Stimulated activated CD8-positive, alpha-beta memory T cell treated with anti-CD3 and anti-CD28 coated beads, Interleukin-7, amount 100 ng/mL, for 48 hours (primary cell): Measurements from ENCODE around the gene SLC44A3.
"Not testable (repeated sequence)": the region's sequence is repeated elsewhere in the genome, so short reads cannot be mapped to it uniquely, and the experiment has no call there.

Experiments used
- DNase-seq, 2 donors: peaks; one replicate each; pipeline ENCODE4 v3.0.0-alpha.2; 2020; ENCODE audit warnings: low read depth in 1 of 2; ENCODE audit errors: extremely low read depth in 1 of 2

SLC44A3 gene

DNA sequence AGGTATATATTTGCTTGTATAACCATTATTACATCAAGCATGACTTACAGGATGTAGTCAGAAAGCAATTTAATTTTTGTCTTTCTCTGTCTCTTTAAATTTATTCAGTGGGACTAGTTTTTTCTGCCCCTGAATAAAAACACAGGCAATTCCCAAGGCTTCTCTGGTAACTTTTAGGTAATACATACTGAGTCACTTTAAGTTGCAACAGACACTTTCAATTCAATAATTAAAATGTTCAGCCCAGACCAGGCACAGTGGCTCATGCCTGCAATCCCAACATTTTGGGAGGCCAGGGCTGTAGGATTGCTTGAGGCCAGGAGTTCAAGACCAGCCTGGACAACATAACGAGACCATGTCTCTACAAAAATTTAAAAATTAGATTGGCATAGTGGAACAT, 12.3 kb downstream of the SLC44A3 start:
- DNase-seq: no peak

DNA sequence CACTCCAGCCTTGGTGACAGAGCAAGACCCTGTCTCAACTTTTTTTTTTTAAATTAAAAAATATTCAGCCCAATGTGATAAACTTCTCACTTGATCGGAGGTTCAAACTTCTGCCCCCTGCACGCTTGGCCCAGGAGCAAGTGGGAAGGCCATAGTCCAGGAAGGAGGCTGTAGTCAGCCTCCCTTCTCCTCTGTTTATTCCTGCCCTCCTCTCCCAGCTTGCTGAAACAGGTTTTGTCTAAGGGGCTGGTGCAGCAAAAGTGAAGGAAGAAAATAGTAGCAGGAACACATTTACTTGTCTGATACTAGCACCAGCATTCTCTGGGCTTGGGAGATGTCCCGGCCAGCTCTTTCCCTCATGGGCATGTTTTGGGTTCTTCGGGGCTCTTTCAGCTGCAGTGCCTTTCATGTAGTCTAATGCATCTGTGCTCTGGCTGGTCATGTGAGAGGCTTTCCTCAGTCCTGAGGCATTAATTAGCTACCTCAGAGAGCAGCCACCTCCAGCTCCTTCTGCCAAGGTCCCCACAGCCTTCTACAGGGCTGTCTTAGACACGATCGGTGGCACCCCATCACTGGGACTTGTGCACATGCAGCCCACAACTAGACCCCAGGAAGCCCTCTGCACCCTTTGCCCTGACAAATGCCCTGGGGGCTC, 12.9 kb downstream of the SLC44A3 start:
- DNase-seq: no peak

DNA sequence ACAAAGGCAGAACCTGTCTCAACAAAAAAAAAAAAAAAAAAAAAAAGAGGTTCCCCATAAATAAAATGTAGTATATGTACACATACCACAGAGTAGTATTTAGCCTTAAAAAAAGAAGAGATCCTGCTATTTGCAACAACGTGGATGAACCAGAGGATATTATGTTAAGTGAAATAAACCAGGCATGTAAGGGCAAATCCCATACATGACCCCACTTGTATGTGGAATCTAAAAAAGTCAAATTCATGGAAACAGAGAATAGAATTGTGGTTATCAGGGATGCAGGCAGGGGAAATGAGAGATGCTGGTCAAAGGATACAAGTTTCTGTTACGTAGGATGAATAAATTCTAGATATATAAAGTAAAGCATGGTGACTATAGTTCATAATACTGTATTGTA, 16.7 kb downstream of the SLC44A3 start:
- no peak for DNase-seq

DNA sequence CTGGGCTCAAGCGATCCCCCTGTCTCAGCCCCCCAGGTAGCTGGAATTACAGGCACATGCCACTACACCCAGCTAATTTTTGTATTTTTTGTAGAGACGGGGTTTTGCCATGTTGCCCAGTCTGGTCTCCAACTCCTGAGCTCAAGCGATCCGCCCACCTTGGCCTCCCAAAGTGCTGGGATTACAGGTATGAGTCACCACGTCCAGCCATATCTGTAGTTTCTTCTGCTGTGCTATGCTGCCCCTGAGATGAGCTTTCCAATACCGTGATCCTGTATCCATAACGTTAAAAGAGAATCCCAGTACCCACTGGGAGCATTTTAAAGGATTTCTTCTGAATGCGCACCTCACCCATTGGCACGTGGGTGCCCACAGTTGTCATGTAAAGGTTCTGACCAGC, 20.2 kb downstream of the SLC44A3 start:
- DNase-seq: not testable (repeated sequence)

DNA sequence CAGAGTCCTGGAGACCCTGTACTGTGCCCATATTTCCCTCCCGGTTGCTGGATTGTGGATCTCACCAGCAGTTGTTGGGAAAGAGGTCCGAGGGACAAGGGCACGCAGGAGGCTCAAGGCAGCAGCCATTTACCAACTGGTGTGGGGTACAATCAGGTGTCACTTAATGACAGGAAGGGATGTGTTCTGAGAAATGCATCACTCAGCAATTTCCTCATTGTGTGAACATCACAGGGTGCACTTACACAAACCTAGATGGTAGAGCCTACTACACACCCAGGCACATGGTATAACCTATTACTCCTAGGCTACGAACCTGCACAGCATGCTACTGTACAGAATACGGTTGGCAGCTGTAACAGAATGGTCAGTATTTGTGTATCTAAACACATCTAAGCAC, 20.7 kb downstream of the SLC44A3 start:
- no peak for DNase-seq

DNA sequence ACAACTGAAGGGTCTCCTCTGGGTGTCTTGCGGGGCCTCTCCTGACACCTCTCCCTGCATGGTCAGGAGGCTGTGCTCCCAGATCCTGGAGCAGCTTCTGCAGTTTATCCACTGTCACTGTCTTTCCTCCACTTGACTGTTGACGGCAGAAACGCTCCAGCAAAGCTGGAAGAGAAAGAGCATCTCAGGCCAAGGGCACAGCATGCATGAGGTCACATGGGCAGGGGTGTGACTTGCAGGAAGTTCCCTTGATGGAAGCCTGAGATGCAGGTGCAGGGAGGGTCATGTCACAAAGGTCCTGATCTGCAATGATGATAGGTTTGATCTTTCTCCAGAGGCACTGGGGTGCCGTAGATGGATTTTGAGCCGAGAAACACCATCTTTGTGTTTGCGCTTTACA, 23.3 kb downstream of the SLC44A3 start:
- no peak for DNase-seq

DNA sequence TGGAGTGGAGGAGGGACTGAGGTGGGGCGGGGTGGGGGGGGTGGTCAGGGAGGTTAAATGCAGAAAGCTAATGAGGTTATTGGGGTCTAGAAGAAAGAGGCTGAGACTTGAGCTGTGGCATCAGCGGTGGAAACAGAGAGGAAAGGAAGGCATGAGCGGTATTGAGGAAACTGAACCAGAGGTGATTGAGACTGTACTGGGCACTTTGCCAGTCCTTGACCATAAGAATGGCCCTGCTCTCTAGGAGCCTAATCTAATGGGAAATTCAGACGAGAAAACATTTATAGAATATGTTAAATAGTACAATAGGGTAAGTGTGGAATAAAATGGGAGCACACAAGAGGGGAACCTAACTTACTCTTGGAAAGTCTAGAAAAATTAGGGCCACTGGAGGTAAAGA, 23.7 kb downstream of the SLC44A3 start:
- no peak for DNase-seq

DNA sequence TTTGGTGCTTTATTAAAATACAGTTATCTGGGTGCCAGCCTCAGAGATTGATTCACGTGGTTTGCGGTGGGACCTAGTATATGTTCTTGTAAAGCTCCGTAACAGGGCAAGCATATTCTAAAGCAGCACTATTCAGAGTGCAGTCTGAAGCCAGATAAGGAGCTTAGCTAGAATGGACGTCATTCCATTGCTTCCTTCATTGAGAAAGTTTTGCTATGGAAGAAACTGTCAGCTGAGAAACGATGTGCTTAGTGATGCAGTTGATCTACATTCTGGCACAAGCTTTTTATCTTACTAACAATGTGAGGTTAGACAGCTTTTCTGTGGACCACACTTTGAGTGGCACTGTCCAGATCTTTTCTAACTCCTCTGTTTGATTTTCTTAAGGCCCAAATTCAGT, 26.2 kb downstream of the SLC44A3 start:
- no peak for DNase-seq

DNA sequence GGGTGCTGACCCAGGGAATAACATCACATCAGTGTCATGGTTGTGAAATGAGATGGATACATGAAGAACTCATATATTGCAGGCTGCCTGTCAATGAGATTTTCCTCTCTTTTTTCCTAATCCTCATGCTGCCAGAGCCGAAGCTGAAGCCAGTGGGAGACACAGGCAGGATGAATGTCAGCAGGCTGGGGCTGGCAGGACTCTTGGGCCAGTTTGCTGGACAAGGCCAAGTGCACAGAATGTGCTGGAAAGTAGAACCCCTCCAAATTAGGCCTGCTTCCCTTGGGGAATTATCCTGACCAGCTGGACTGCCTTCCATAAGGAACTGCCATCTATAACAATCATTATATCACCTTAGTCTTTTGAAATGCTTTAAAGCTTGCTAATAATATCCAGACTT, 31.4 kb downstream of the SLC44A3 start:
- DNase-seq: no peak

DNA sequence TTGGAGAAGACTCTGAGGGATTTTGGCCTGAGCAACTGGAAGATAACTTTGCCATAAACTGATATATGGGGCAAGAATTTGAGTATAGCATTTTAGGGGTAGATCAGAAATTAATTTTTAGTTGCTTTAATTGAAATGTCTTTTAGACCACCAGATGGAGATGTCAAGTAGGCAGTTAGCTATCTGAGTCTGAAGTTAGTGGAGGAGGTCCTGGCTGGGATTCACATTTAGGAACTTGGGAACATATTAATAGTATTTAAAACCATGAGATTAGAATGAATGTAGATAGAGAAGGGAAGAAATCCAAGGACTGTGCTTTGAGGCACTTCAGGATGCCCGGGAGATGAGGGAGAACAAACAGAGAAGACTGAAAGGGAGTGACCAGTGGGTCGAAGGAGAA, 32.6 kb downstream of the SLC44A3 start:
- no peak for DNase-seq

DNA sequence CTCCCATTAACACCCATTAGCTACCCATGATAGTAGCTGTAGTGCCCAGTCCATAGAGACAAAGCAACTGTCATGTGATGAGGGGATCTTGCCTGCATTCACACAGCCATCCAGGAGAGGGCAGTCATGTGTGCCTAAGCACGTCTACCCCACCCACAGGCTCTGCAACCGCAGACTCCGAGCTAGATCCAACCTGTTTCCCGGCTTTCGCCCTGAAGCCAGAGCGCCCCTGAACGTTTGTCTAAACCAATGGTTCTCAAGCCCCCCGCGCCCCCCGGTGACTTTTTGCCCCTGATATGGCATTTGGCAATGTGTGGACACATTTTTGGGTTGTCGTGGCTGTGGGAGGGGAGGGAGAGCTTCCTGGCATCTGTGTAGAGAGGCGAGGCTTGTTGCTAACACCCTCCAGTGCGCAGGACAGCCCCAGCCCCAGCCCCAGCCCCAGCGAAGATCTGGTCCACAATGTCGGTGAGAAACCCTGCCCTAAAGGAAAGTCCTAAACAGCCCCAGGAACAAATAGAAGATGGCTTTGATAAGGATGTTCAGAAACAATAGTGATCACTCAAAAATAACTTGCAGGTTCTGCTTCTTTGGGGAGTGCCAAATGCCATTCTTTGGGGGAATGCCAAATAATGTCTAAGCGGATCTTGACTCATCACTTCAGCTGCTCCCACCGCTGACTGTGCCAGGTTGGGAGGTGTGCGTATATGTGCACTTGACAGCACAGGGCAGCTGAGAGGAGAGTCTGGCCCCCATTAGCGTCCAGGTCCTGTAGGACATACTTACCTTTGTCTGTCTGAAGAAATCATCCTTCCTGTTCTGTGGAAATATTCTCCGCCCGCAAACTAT, 34.5 kb downstream of the SLC44A3 start:
- DNase-seq: peak; percentile 39 to 63

DNA sequence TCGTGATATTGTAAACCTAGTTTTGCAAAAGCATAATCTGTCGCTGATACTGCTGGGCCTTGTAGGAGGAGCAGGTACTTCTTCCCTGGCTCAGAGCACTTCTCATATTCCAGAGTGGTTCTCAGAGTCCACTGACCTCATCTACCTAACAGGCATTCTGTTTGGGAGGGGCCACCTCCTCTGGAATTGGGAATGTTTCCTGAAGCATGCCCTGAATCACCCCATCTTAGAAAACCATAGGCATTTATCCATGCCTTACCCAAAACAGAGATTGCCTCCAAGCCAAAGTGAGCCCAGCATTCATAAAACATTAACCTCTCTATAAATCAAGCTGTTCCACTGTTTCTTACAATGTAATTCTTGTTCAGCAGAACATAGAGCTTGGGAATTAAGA, 35.1 kb downstream of the SLC44A3 start:
- DNase-seq: no peak

DNA sequence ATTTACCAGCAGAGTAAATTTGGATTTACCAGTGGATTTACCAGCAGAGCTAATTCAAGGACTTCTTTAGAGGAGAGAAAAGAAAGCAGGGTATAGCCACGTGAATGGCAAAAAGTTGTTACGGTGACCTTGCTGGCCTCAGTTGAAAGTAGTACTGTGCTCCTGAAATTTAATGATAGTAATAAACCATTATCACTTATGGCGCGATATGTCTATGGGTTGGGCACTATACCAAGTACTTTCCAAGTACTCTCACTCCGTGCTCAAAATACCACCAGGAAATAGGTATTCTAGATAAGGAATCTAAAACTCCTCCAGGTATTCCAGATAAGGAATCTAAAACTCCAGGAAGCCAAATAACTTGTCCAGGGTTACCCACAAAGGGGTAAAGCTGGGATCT, 35.8 kb downstream of the SLC44A3 start:
- DNase-seq: no peak

DNA sequence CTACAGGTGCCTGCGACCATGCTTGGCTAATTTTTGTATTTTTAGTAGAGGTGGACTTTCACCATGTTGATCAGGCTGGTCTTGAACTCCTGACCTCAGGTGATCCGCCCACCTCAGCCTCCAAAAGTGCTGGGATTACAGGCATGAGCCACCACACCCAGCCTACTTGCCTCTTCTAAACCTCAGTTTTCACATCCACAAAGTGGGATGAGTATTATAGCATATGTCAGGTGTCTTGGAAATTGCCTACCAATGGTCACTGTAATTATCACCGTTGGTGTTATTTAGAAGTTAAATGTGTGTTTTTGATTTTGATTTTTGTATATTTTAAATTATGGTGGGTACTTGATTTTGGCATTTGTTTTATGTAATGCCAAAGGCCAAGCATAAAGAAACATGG, 36.7 kb downstream of the SLC44A3 start:
- DNase-seq: no peak

DNA sequence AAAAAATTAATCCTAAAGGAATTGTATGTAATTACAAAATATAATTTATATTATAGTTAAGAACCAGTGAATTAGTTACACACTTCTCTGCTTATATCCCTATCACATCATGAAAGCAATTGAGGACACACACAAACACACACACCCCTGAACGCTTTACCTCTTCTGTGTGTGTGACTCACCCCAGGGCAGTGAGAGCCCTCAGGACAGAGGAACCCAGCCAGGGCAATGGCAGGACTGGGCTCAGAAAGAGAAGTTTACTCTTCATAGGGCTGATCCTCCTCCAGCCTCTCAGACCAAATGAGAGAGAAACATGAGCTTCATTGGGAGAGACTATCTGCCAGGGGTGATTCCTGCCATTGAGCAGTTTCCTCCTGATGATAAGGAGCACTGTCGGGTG, 38.1 kb downstream of the SLC44A3 start:
- no peak for DNase-seq

DNA sequence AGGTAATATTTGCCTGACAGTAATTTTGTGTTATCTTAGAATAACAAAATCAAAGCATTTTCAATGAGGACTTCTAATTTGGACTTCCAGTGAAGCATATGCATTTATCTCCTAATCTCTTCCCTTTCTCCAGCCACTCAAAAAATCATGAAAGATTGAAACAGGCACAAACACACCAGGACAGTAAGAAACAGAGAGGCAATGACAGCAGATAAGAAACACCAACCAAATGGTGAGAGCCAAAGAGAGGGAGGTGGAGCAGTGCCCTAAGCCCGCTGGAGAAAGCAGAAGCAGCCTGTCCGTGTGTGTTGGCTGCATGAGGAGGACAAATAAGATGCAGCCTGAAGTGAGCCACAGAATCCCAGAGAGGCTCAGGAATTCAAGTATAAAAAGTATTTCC, 39.0 kb downstream of the SLC44A3 start:
- no peak for DNase-seq

DNA sequence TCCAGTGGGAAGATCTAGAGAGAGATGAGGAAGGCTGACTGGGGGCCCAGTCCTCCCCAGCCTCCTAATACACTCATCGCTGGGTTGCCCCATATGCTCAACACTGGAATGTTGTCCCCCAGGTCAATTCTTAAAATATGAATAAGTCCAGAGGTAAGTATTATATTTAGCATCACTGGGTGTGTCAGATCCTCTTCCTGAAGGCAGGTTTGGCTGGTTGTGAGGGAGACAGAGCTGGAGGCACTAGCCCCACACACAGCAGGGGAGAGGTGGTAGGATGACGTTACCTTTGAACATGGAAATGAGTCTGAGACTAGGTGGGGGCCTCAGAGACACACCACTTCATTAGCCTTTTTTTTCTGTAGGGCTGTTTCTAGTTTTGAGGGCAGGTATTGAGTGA, 42.6 kb downstream of the SLC44A3 start:
- DNase-seq: no peak

DNA sequence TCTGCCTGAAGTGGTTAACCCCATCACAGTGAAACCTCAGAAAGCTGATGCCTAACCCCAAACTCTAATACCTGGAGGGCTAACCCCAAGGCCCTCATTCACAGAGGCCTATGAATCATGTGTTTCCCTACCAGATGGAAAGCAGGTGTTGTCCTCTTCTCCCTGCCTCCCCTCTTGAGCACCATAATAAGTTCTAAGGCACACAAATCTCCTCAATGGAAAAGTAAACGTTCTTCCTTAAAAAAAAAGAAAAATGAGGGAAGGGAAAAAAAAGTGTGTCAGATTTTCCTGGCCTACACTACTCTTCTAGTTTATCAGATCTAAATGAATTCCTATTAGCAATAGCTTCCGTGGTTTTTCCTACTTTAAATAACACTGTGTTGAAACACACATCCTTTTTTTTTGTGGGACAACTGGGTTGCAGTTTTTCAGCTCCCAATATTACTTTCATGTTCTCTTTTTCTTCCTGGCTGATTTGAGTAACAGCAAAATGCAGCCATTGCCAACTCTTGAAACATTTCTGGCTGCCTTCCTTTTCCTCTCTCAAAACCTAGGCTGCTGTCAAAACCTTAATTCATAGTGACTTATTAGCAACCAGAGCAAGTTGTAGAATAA, 43.2 kb downstream of the SLC44A3 start:
- no peak for DNase-seq

DNA sequence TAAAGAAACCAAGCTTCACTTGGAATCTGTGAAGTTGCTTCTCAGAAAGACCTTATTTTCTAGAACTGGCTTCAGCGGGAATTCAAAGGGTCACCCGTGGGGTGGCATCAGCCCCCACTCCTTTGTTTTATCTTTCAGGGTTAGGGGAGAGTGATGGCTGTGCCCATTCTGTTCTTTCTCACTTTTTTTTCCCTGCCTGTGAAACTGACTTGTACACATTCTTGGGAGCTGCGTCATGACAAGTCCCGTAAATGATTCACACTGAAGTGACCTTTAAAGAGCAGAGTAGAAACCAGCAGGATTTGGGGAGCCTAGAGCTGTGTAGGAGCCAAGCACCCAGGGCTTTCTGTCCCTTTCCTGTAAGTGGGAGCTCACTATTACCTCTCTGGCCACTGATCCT, 43.8 kb downstream of the SLC44A3 start:
- DNase-seq: no peak

DNA sequence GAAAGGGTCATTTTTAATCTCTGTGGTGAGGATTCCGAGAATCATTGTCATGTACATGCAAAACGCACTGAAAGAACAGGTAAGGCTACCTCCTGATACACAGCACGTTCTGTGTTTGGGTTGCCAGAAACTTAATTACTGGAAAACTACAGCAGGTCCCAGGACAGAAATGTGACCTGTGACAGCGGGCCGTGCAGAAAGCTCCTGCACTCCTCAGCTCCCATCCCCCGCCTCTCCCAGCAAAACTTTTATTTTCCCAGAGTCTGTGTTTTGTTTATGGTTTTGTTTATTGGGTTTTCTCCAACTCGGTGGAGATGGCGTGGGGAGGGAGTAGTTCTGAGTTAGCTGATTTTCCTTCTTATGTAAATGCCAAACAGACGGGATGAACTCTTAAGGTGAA, 44.7 kb downstream of the SLC44A3 start:
- no peak for DNase-seq

DNA sequence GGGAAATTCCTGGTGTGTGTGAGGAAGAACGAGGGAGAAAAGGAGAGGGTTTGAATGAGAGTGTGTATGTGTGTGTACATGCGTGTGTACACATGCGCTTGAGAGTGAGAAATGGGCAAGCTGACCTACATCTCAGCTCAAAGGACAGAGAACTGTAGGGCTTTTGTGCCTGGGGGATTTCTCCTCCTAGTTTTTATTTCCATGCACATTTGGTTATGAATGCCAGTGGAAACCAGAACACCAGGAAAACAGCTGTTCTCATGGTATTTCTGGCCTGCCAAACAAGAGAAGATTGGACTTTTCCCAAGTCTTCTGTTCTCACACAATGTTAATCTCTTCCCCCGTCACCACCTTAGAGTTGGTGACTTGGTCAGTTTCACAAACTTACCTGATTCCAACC, 45.2 kb downstream of the SLC44A3 start:
- DNase-seq: no peak

DNA sequence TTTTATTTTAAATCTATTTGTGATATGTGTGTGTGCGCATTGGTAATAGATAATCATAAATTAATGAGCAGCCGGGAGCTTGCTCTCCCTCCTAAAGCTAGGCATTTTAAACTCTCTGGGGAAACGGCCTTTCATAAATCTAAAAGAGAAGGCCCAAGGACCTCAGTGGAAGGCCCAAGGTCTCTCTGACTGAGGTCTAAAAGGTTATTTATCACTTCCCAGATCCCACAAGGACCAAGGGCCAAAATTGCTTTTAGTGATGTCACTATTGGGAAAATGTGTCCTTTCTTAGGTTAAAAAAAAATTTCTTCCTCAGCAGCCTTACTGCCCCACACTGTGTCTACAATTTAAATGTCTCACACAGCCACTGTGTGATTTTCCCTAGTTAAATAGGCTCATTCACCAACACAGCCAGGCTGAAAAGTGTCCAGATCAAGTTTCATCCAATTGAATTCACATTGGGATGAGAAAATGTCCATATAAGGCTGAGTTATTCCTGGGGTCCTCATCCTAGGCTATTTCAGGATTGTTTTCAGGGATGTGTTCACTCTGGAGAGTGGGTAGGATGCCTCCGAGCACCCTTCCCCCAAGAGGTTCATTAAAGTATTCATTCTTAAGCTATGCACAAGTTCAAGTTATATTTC, 46.1 kb downstream of the SLC44A3 start:
- no peak for DNase-seq
